H1 (cell line): ENCODE measurements around the gene SLC23A2. TPM values are rescaled to one million over a fixed set of nuclear protein-coding genes. Genes with fewer than 3 reads are reported as not detected.

Source experiments
- CTCF ChIA-PET: fragments of 300-600 bp; sonication (Branson Sonifier 250); formaldehyde crosslinking; loops from one replicate; lab custom pipeline; 2021; ENCODE audit not compliant: partially characterized antibody; lab: Charles Lee
- POLR2A ChIA-PET: fragments of 300-600 bp; sonication (Branson Sonifier 250); formaldehyde crosslinking; loops from one replicate; lab custom pipeline; 2021; ENCODE audit warnings: inconsistent platforms; ENCODE audit not compliant: partially characterized antibody; lab: Charles Lee
- DNase-seq, 2 experiments: peaks; one replicate each; pipeline versions ENCODE4 v3.0.0 to v3.0.0-alpha.2; 2010 to 2022; ENCODE audit warnings: low spot score in 2 of 2, low read depth in 1 of 2, mixed read lengths in 1 of 2
- FAIRE-seq: peaks from 2 replicates; lab custom pipeline; 2011; peaks lifted over from hg19 to GRCh38; lab: Jason Lieb, UNC
- H2AFZ ChIP-seq: 2 replicates; pipeline ENCODE4 v1.8.1; 2012; ENCODE audit warnings: low read length, inconsistent platforms
- H2AK5ac ChIP-seq: 2 replicates; pipeline ENCODE4 v1.6.1; 2013; ENCODE audit warnings: low read depth, low read length
- H2BK120ac ChIP-seq: replicated peaks from 2 replicates; pipeline ENCODE3; 2013; ENCODE audit warnings: low read depth, low read length, inconsistent platforms
- H2BK12ac ChIP-seq: 2 replicates; pipeline ENCODE4 v1.6.1; 2013; ENCODE audit warnings: low read depth, low read length
- H2BK15ac ChIP-seq: 2 replicates; pipeline ENCODE4 v1.6.1; 2013; ENCODE audit warnings: low read length
- H2BK20ac ChIP-seq: 2 replicates; pipeline ENCODE4 v1.6.1; 2013; ENCODE audit warnings: low read length
- H2BK5ac ChIP-seq: 2 replicates; pipeline ENCODE4 v1.6.1; 2013; ENCODE audit warnings: low read depth, low read length
- H3K14ac ChIP-seq: 2 replicates; pipeline ENCODE4 v1.6.1; 2013; ENCODE audit warnings: inconsistent platforms; ENCODE audit not compliant: insufficient read length
- H3K18ac ChIP-seq: 2 replicates; pipeline ENCODE4 v1.6.1; 2013; ENCODE audit warnings: low read length; ENCODE audit errors: extremely low read depth
- H3K23ac ChIP-seq: 2 replicates; pipeline ENCODE4 v1.6.1; 2013; ENCODE audit warnings: inconsistent platforms; ENCODE audit not compliant: insufficient read length
- H3K23me2 ChIP-seq: 2 replicates; pipeline ENCODE4 v1.6.1; 2013; ENCODE audit warnings: low read depth, low read length
- H3K27ac ChIP-seq: 2 replicates; pipeline ENCODE4 v1.6.1; 2011; ENCODE audit warnings: low read depth, low read length, inconsistent platforms
- H3K27me3 ChIP-seq, 4 experiments: replicated peaks in 1 of 4; 1 replicate in 1 of 4; 2 replicates in 3 of 4; pipeline versions ENCODE4 v1.6.1 to v1.8.1; 2011 to 2013; ENCODE audit warnings: low read length in 3 of 4, mild to moderate bottlenecking in 3 of 4, inconsistent platforms in 2 of 4, mixed read lengths in 2 of 4, moderate library complexity in 1 of 4; ENCODE audit not compliant: control insufficient read depth in 3 of 4, insufficient read depth in 3 of 4; ENCODE audit errors: extremely low read depth in 1 of 4
- H3K36me3 ChIP-seq, 4 experiments: 2 replicates each; pipeline versions ENCODE4 v1.6.1 to v1.8.1; 2011 to 2013; ENCODE audit warnings: mild to moderate bottlenecking in 4 of 4, low read length in 3 of 4, moderate library complexity in 2 of 4, control low read depth in 1 of 4, inconsistent platforms in 1 of 4; ENCODE audit not compliant: insufficient read depth in 4 of 4, control insufficient read depth in 2 of 4
- H3K4ac ChIP-seq: replicated peaks from 2 replicates; pipeline ENCODE3; 2013; ENCODE audit warnings: low read length, low read depth, mixed read lengths, inconsistent platforms; ENCODE audit not compliant: insufficient read length
- H3K4me1 ChIP-seq, 4 experiments: replicated peaks in 1 of 4; 1 replicate in 1 of 4; 2 replicates in 3 of 4; pipeline versions ENCODE4 v1.6.1 to v1.8.1; 2011 to 2013; ENCODE audit warnings: low read length in 3 of 4, inconsistent platforms in 2 of 4, mixed read lengths in 1 of 4; ENCODE audit not compliant: insufficient read depth in 4 of 4, control insufficient read depth in 3 of 4
- H3K4me2 ChIP-seq, 2 experiments: 2 replicates each; pipeline versions ENCODE4 v1.6.1 to v1.8.1; 2011 to 2013; ENCODE audit warnings: low read depth in 2 of 2, low read length in 2 of 2, control low read depth in 1 of 2, inconsistent platforms in 1 of 2, mild to moderate bottlenecking in 1 of 2; ENCODE audit not compliant: insufficient read depth in 1 of 2
- H3K4me3 ChIP-seq, 4 experiments: fragments of 200-600, 300-600 bp in 1 of 4; sonication (generic), shearing (Covaris generic), sonication (Bioruptor Twin) in 1 of 4; 2 replicates each; pipeline versions ENCODE4 v1.5.1 to v1.8.1; 2011 to 2016; ENCODE audit warnings: low read length in 4 of 4, low read depth in 3 of 4, control low read depth in 2 of 4, inconsistent platforms in 2 of 4, mild to moderate bottlenecking in 2 of 4, mixed read lengths in 1 of 4, moderate library complexity in 1 of 4; ENCODE audit not compliant: insufficient read depth in 2 of 4; ENCODE audit errors: extremely low read depth in 1 of 4
- H3K56ac ChIP-seq: replicated peaks from 2 replicates; pipeline ENCODE3; 2013; ENCODE audit warnings: low read depth, mild to moderate bottlenecking, mixed read lengths, low read length, inconsistent platforms; ENCODE audit not compliant: insufficient read length
- H3K79me1 ChIP-seq: 2 replicates; pipeline ENCODE4 v1.6.1; 2013; ENCODE audit warnings: low read depth, low read length, control low read depth
- H3K79me2 ChIP-seq, 2 experiments: 2 replicates each; pipeline versions ENCODE4 v1.6.1 to v1.8.1; 2012 to 2013; ENCODE audit warnings: low read length in 2 of 2, mild to moderate bottlenecking in 2 of 2, inconsistent platforms in 1 of 2; ENCODE audit not compliant: insufficient read depth in 2 of 2, control insufficient read depth in 1 of 2
- H3K9ac ChIP-seq, 4 experiments: replicated peaks in 1 of 4; 1 replicate in 1 of 4; 2 replicates in 3 of 4; pipeline versions ENCODE4 v1.6.1 to v1.8.1; 2011 to 2013; ENCODE audit warnings: low read depth in 3 of 4, low read length in 3 of 4, control low read depth in 2 of 4, mild to moderate bottlenecking in 2 of 4, moderate library complexity in 2 of 4, inconsistent platforms in 1 of 4; ENCODE audit errors: extremely low read depth in 1 of 4
- H3K9me3 ChIP-seq, 2 experiments: 2 replicates each; pipeline versions ENCODE4 v1.6.1 to v1.8.1; 2012 to 2013; ENCODE audit warnings: mild to moderate bottlenecking in 2 of 2, moderate library complexity in 2 of 2, control low read depth in 1 of 2, inconsistent platforms in 1 of 2, low read depth in 1 of 2, low read length in 1 of 2, mixed read lengths in 1 of 2; ENCODE audit not compliant: insufficient read depth in 2 of 2
- H4K20me1 ChIP-seq, 2 experiments: replicated peaks in 1 of 2; 2 replicates each; pipeline versions ENCODE3 to v1.8.1; 2011 to 2013; ENCODE audit warnings: inconsistent platforms in 2 of 2, low read length in 2 of 2, mild to moderate bottlenecking in 1 of 2; ENCODE audit not compliant: insufficient read depth in 2 of 2, control insufficient read depth in 1 of 2
- H4K5ac ChIP-seq: 2 replicates; pipeline ENCODE4 v1.6.1; 2013; ENCODE audit warnings: low read length, low read depth, mixed read lengths, inconsistent platforms; ENCODE audit not compliant: insufficient read length
- H4K8ac ChIP-seq: 2 replicates; pipeline ENCODE4 v1.8.0; 2013; ENCODE audit warnings: mild to moderate bottlenecking, moderate library complexity, low read length, inconsistent platforms; ENCODE audit not compliant: insufficient read depth; ENCODE audit errors: extremely low read depth
- H4K91ac ChIP-seq: replicated peaks from 2 replicates; pipeline ENCODE3; 2013; ENCODE audit warnings: low read length, mixed read lengths, inconsistent platforms; ENCODE audit not compliant: insufficient read length
- E2F6 ChIP-seq: IDR thresholded peaks from 2 replicates; pipeline ENCODE4 v1.6.1; 2012; ENCODE audit warnings: inconsistent platforms
- EP300 ChIP-seq, 2 experiments: IDR thresholded peaks; 1 replicate in 1 of 2; 2 replicates in 1 of 2; pipeline ENCODE4 v1.6.1; 2011 to 2012; ENCODE audit warnings: low read depth in 2 of 2, low read length in 2 of 2, mild to moderate bottlenecking in 2 of 2, borderline replicate concordance in 1 of 2, inconsistent platforms in 1 of 2, moderate library complexity in 1 of 2
- EZH2 ChIP-seq: fragments of 200-600 bp; sonication (generic); IDR thresholded peaks from 2 replicates; pipeline ENCODE4 v1.7.1; 2012; ENCODE audit warnings: low read depth, mild to moderate bottlenecking, moderate library complexity, low read length, inconsistent platforms; ENCODE audit not compliant: severe bottlenecking
- KDM5A ChIP-seq: fragments of 200-600 bp; IDR thresholded peaks from 2 replicates; pipeline ENCODE4 v1.7.1; 2012; ENCODE audit warnings: mild to moderate bottlenecking, low read length, inconsistent platforms, mixed read lengths
- RAD21 ChIP-seq, 2 experiments: IDR thresholded peaks in 1 of 2; conservative IDR thresholded peaks in 1 of 2; 2 replicates each; pipeline ENCODE4 v1.6.1; 2011; ENCODE audit warnings: low read depth in 2 of 2, low read length in 2 of 2, improper control_type of control experiment in 1 of 2, inconsistent platforms in 1 of 2, mild to moderate bottlenecking in 1 of 2, moderate library complexity in 1 of 2
- RXRA ChIP-seq: IDR thresholded peaks from 2 replicates; pipeline ENCODE4 v1.6.1; 2011; ENCODE audit warnings: low read depth, mild to moderate bottlenecking, low read length, moderate library complexity; ENCODE audit not compliant: insufficient read depth
- SUZ12 ChIP-seq: fragments of 200-600 bp; sonication (generic); IDR thresholded peaks from 2 replicates; pipeline ENCODE4 v1.6.1; 2012; ENCODE audit warnings: mild to moderate bottlenecking, inconsistent platforms, low read length, moderate library complexity, mixed read lengths
- TAF1 ChIP-seq: IDR thresholded peaks from 2 replicates; pipeline ENCODE4 v1.6.1; 2011; ENCODE audit warnings: mild to moderate bottlenecking, low read depth, low read length
- WGBS, 2 experiments: shearing (Covaris generic) in 1 of 2; methylation state at CpG; one replicate each; pipeline versions ENCODE4 v1.1.6 to v1.1.7; 2013 to 2015; ENCODE audit warnings: low lambda C conversion rate in 2 of 2, mixed read lengths in 2 of 2, inconsistent platforms in 1 of 2, low coverage in 1 of 2, missing lambda C conversion rate in 1 of 2; ENCODE audit not compliant: insufficient replicate concordance in 2 of 2, insufficient coverage in 1 of 2, insufficient read length in 1 of 2; ENCODE audit errors: extremely low coverage in 1 of 2, missing lambda C conversion rate in 1 of 2; 5-methylcytosine and 5-hydroxymethylcytosine counted together
- polyA plus RNA-seq, 7 experiments: library from polyadenylated mRNA; depleted of rRNA in 3 of 7; stranded (reverse) in 5 of 7; unstranded in 2 of 7; fragments of >200 nt in 5 of 7; fragments of 200-250 nt in 2 of 7; gene quantifications; 1 replicate in 5 of 7; 2 replicates in 1 of 7; 4 replicates in 1 of 7; pipeline versions ENCODE4 v1.2.1 to v1.2.3, GENCODE V29; 2011 to 2013; ENCODE audit warnings: missing spikeins in 2 of 7, mixed read lengths in 2 of 7
- total RNA-seq: library from RNA; stranded (reverse); fragmentation: NEBNext Ultra II Directional; extraction: Animal tissue kit (Norgen Biotek cat#: 25700); gene quantifications from 2 replicates; pipeline ENCODE4 v1.2.1, GENCODE V29; 2021

Gene SLC23A2
- total and polyA plus RNA-seq, 2 of the 8 experiments (the other 6 are each of a cell fraction or from before 2014, with no cell fraction given): 17.0 to 18.6 TPM

- H2BK15ac ChIP-seq: no peak overlapping the region
- H3K23ac ChIP-seq: no peak overlapping the region
- no peak overlapping the region for H4K91ac ChIP-seq
- no peaks in the 10 kb centered on the region for H3K9me3 ChIP-seq
- H3K4me2 ChIP-seq: no peak overlapping the region
- peaks cover 2 to 19% (median 6%) of the 10 kb centered on the region in 4 experiments; a peak in 5 of 8 replicates for H3K36me3 ChIP-seq
- H2BK5ac ChIP-seq: no peak overlapping the region
- H3K14ac ChIP-seq: no peak overlapping the region
- no peak overlapping the region for H2BK20ac ChIP-seq
- no peak overlapping the region for H4K5ac ChIP-seq
- peak in 1 of 2 experiments; percentile 7 for DNase-seq
- H3K9ac ChIP-seq: no peak overlapping the region
- no peak overlapping the region for H3K4ac ChIP-seq
- H3K27me3 ChIP-seq: no peaks in the 10 kb centered on the region
- H2BK120ac ChIP-seq: no peak overlapping the region
- TF ChIP-seq KDM5A (no peak), RAD21 (IDR thresholded peaks at IDR 0.05 in 1 of 2, conservative IDR thresholded peaks at IDR 0.05 in 1 of 2; ENCODE audit: low read depth in 2 of 2, low read length in 2 of 2) (no peak), SUZ12 (no peak), TAF1 (no peak), EZH2 (no peak), RXRA (no peak), E2F6 (no peak), EP300 (IDR thresholded peaks at IDR 0.05; ENCODE audit: borderline replicate concordance in 1 of 2, low read depth in 2 of 2, low read length in 2 of 2) (no peak)
- H3K23me2 ChIP-seq: no peaks in the 10 kb centered on the region; the same call in 1 of the 2 replicates
- 93% methylated on average over 3 of the region's 3 CpGs; no CpG with 5 or more reads in 1 of the 2 experiments for WGBS, 2 experiments
- ChIA-PET CTCF (interaction anchor here (1.0 to 1.9 kb wide), 2 partner anchors 36 to 92 kb away, joined by 4 to 6 read pairs; no protein-coding TSS in a partner anchor), POLR2A (no interaction called here)
- H3K79me1 ChIP-seq: no peaks in the 10 kb centered on the region
- H2BK12ac ChIP-seq: no peak overlapping the region
- no peak overlapping the region for H3K27ac ChIP-seq
- no peak overlapping the region for H3K56ac ChIP-seq
- H3K79me2 ChIP-seq: no peaks in the 10 kb centered on the region
- no peak for FAIRE-seq
- H3K18ac ChIP-seq: no peak overlapping the region
- H3K4me3 ChIP-seq: no peak overlapping the region
- no peak overlapping the region for H2AFZ ChIP-seq
- no peaks in the 10 kb centered on the region for H3K4me1 ChIP-seq
- no peak overlapping the region for H2AK5ac ChIP-seq
- no peak overlapping the region for H4K8ac ChIP-seq
- no peaks in the 10 kb centered on the region for H4K20me1 ChIP-seq
Measured at GRCh38 chr20:4858000-4858399, 143.3 kb downstream of the SLC23A2 start.
